ENCODE results near the gene ANGPTL2.

The ANGPTL2 gene

DNA sequence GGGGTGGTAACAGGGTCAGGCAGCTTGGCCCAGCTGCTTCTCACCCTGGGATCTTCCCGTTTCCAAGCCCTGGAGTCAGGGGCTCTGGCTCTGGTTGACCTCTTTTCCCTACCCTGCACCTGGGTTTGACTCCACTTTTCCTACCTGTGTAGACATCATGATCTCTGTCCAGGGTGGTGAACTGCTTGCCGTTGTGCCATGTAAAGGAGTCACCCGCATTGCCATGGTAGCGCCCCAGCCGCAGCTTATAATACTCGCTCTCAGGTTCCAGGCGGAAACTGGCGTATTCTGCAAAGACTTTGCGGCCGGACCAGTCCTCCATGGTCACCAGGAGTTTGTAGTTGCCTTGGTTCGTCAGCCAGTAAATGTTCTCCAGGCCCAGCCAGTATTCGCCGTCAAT is 30.9 kb downstream of the ANGPTL2 start:
- DNase-seq, result no peak

DNA sequence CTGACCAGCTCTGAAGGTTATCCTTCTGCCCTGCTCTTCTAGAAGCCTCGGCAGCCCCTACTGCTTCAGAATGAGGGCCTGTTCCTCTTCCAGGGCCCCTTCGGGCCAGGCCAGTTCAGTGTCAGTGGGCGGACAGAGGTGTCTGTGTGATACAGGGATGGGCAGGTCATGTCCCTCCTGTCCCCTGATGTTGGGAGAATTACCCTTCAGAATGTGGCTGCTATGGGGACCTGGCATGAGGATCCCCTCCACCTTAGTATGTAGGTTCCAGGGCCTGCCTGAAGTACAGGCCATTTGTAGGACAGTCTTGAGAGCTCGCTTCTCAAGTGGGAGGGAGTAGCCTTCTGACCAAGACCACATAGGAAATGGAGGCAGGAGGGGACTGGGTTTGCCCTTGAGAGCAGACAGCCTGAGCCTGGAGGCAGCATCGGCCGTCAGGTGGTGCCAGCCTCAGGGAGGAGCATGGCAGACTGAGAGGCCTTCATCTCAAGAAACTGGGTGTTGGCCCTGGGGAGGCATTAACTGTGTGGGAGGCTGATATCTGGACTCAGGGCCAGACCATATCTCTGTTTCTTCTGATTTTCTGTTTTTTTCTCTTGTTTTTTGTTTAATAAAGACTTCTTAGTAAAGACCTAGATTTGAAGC is 32.0 kb downstream of the ANGPTL2 start:
- DNase-seq, result no peak

DNA sequence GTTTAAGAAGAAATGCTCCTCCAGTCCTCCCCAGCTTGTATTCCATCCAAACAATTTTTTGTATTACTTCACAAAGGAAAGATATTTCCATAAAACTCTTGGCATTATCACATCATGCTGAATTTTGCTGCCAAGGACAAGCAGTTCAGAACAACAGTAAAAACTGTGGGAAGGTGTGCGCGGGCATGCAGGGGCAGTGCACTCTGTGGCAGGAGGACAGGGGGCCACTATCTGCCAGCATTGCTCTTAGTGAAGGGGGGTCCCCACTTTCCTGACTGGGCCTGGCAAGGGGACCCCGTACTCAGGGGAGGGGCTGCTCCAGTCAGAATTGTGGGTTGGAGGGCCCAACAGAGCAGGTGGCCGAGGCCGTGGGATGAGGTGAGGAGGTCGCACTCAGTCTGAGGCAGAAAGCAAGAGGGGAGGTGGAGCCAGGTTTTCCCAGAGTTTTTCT is 32.8 kb downstream of the ANGPTL2 start:
- no peak for DNase-seq

DNA sequence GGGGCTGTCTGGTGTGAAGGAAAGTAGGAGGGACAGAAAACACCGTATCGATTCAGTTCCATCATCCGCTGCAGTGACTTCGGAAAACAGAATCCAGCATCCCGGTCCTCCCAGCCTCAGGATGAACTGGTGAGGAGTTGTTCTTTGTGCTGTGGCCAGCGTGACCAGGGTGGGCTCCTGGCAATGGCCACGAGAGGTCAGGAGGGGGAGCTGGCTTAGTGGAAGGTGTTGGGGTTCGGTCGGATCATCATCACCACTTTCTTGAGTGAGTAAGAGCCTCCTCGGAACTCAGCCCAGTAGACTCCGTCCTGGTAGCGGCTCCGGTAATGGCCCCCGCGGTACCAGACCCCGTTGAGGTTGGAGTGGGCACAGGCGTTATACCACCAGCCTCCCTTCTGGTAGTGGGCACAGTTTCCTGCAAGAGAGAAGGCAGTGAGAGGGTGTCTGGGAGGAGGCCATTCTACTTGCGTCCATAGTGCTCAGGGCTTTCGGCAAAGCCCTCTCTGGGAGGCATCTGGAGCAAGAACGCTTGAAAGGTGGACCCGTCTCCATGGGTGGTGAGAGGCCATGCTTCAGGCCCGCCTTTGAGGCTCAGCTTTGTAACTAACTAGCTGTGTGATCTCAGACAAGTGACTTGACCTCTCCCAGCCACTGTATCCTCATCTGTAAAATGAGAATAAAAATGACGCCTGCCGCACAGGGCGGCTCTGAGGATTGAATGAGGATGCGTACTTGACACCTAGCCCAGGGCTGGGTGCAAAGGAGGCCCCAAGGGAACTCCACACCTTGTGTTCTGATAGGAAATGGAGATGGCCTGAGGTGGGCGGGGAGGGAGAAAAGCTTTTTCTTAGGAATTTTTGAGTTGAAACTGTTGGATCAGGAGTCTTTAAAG is 33.5 kb downstream of the ANGPTL2 start:
- DNase-seq, result no peak

DNA sequence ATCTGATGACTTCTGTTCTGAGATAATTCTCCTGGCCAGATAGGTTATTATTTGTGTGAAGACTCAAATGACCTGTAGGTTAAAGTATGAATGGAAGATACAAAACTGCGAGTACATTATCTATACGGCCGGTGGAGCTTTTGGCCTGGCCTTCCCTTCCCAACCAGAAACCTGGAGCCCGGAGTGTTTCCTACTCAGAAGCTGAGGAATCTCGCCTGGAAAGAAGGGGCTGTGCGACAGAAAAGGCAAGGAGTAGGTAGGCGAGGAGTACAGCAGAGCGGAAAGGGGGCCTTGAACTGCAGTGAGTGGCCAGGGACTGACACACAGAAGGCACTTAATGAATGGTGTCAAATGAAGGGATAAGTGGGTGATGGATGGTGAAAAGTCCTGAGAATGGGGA is 34.6 kb downstream of the ANGPTL2 start:
- no peak for DNase-seq

DNA sequence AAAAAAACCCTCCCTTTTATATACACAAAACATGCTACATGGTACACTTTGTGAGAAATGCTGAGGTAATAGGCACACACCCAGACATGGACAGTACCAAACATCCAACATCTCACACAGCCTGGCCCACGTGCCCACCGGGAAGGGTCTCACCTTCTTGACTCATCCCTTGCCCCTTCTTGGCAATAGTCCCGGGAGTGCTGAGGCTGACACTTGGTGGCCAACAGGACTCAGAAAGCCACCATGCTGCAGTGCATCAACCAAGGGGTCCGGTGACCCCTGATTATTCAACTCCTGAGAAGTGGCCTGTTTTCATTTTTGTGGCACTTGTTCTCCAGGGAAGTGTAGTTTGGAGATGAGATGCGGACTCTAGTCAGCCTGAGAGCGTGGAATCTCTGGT is 35.0 kb downstream of the ANGPTL2 start:
- DNase-seq, result no peak

DNA sequence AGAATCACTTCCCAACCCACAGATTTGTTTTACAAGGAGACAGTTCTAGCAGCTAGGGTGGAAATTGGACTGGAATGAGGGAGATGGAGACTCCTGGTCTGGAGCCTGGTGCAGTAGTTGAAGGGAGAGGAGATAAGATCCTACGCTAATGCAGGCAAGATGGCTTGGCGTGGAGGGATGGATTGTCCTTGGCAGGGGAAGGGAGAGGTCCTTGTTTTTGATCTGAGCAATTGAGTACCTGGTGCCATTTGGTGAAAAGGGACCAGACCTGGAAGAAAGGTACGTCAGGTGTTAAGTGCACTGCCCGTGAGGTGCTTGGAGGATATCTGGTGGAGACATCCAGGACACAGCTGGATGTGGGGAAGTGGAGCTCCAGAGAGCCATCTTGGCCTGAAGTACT is 35.7 kb downstream of the ANGPTL2 start:
- DNase-seq, result no peak

DNA sequence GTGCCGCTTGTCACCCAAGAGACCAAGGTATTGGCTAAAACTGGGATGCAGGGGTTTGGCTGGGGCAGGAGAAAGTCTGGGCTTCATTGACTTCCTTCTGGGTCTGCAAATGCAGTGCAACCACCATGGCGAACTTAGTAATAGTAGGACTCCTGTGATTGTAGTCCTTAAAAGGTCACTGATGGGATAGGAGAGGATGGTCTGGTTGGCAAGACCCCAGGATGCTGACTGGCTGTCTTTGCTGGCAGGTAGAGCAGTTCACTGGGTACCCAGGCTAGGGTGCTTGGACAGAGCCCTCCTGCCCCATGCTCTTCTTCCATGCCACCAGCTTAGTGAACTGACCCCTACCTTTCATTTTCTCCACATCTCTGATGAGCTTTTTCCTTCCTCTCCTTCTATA is 37.2 kb downstream of the ANGPTL2 start:
- no peak for DNase-seq

DNA sequence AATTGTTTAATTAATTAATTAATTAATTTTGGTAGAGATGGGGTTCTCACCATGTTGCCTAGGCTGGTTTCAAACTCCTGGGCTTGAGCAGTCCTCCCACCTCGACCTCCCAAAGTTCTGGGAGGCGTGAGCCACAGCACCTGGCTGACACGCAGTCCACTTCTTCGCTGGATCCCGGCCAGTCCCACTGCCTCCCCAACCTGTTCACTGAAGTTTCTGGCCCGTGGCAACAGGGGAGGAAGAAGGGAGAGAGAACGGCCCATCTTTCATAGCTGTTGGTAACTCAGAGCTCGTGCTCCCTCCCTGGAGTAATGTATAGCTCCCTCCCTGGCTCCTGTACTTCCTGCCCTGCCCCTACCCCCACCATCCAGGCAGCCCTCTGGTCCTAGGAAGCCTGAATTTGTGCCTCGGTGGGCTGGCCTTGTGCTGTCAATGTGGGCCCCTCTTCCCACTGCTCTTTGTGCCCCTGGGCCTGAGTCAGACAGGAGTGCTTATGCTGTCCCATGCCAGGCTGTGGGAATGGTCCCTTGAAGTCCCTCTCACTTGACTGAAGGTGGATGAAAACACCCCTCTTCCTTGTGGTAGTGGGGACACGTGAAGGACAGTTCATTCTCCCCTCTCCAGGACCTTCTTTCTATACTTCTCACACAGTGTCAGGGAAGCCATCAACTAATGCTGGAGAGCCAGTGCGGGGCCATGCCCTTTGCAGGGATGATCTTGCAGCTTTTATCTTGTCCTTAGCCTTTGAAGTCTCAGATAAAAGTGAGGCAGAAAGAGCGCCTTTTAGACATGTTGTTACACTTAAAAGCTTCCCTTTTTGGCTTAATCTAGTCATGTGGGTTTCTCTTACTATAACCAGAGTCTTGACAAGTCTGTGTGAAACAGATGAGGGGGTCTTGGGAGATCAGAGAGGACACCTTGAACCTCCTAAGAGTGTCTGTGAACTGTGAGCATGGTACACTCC is 38.1 kb downstream of the ANGPTL2 start:
- DNase-seq, result no peak

DNA sequence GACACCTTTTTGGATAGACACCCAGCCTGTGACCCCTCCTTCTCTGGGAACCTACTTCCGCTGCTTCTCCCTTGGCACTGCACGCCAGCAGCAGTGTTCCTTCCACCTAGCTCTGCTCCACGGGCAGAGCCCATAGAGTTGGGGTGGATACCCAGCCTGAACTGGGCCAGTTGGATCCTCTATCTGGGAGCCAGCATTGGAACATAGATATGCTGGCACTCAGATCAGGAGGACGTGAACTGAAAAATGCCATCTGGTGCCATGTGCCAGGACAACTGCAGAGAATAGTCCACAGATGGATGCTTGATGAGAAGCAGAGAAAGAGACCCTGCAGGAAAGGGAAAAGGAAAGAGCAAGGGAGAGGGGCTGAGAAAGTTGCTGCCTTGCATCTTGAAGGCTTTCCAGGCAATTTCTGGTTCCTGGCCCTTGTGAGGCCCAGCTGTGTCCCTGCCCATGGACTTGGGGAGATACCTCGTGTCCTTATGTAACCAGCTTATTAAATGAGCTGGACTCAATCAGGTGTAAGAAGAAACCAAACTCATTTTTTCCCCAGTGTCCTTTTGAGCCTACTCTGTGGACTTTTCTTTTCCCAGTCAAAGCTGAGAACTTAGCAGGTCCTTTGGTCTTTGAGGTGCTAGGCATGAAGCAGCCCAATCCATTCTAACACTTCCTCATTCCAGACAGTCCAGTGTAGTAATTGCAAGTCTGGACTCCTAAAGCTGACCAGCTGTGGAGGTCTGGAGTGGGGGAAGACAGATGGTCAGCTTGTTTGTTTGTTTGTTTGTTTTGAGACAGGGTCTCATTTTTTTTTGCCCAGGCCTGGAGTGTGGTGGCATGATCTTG is 39.1 kb downstream of the ANGPTL2 start:
- DNase-seq, result no peak

DNA sequence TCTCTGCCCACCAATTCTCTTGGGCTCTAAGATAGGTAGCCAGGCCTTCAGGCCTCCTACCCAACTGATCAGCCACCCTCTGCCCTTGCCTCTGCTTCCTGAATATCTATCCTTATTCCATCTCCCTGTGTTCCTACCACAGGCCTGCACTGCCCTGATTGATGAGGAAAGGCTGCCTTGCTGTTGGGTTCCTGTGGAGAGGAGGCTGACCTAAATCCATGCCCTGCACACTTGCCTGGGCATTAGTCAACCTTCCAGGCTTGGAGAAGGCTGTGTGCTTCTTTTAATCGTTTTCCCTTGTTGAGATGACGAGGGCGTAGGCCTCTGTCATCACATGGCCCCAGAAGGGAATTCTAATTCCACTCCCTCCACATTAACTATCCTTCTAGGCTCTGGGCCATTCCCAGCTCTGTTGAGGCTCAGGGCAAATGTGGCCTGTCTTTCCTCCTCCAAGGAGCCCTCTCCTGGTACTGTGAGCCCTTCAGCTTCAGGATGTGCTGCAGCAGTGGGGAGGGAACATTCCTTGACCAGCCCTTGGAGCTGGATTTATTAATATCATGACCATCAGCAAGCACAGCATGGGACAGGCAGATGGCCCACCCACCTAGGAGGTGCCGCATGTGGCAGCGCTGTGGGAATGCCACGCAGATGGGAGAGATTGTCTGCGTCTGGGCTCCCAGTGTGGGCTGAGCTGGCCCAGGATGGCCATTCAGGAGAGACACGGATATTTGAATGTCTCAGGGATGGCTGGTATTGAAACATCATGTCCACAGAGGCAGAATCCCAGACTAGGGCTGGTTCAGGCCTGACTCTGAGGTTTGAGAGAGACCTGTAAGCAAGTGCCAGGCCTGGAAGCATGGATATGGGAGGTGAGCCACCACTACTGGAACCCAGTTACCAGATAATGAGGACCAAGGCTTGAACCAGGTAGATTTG is 40.9 kb downstream of the ANGPTL2 start:
- DNase-seq, result no peak

DNA sequence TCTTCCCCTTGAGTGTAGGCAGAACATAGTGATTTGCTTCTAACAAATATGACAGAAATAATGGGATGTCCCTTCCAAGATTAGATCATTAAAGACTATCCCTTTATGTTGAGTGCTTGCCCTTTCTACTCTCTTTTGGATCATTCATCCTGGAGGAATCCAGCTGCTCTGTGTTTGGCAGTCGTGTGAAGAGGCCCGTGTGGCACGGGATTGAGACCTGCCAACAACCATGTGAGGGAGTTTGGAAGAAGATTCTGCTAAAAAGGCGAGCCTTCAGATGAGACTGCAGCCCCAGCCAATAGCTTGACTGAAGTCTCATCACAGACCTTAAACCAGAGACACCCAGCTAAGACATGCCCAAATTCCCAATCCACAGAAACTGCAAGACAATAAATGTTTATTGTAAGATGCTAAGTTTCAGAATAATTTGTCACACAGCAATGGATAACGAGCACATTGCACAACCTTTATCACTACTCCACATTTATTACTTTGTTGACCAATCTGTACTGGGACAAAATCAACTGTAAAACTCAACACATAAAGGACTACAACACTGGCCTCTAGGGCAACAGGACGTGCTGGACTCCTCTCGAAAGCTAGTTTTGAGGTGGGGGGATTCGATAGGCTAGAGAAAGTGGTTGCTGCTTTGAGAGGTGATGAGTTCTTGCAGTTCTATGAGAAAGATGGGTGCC is 42.8 kb downstream of the ANGPTL2 start:
- no peak for DNase-seq

DNA sequence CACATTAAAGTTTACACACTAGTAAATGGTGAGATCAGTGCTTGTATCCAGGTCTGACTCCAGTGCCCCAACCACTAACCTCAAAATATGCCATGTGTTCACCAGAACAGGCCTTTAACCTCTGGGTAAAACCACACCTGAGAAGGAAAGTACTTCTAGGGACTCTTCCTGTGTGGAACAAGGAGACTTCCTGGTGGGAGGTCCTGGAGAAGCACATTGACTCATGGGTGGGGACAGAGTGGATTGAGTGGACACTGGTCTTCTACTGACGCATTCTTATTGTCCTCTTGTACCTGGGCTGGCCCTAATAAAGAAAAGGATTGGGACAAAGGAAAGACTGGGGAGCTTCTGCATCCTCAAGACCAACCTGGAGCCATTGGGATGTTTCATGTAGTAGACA is 43.4 kb downstream of the ANGPTL2 start:
- DNase-seq, result no peak

DNA sequence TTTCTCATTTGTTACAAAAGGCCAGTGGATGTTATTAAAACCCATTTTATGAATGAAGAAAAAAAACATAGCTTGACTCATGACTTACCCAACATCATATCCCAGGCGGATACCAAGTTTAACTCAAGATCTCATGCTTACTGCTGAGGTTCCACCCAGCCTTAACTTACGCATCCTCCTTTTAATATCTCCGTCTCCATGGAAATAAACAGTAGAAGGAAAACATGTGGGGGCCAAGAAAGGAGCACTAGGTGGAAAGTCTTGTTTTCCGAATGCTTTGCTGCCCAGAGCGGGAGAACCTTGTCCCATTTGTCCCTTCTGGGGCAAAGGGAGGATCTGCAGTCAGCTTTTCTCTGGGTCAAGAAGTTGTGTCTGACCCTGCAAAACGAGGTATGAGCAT is 44.1 kb downstream of the ANGPTL2 start:
- no peak for DNase-seq

DNA sequence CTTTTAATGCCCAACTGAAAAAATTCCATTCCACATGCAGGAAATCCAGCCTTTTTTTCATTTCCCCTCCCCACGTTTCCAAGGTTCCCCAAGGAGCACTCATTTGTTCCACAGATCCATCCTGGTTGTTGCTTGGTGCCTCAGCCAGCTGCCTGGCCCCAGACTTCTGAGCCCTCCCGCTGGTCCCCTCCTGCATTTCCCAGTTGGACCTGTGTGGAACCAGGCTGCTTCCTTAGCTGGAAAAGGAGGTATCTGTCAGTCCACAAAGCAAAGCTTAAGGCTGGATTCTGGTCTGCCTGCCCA is 44.8 kb downstream of the ANGPTL2 start:
- no peak for DNase-seq

DNA sequence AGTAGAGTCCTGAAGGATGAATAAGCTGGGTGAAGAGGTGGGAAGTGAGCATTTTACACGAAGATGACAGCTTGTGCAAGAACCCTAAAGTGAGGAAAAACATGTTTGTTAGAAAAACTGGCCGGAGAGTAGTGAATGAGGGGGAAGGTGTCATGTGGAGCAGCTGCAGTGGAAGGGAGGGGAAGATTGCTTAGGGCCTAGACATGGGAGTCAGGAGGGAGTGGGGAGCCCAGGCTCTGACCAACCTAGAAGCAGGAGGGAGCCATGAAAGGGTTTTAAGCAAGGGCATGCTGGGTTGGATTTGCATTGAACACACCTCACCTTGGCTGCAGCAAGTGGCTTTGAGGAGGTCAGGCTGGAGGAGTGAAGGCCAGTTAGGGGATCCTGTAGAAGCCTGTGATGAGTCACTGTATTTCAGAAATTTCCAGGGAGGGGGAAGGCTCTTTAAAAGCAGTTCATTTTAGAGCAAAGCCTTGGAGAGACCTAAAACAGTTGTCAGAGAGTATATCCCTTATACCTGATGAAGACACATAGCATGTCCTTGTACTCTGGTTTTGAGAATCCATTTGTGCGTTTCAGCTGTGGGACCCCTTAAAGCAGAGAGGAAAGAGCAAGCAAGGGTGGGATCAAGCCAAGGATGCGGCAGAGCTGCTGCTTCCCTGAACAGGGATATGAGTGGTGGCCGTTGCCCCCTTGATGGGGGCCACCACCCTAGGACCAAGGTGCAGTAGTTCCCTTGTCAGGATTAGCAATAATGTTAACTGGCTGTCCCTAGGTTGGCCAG is 45.4 kb downstream of the ANGPTL2 start:
- DNase-seq, result no peak

DNA sequence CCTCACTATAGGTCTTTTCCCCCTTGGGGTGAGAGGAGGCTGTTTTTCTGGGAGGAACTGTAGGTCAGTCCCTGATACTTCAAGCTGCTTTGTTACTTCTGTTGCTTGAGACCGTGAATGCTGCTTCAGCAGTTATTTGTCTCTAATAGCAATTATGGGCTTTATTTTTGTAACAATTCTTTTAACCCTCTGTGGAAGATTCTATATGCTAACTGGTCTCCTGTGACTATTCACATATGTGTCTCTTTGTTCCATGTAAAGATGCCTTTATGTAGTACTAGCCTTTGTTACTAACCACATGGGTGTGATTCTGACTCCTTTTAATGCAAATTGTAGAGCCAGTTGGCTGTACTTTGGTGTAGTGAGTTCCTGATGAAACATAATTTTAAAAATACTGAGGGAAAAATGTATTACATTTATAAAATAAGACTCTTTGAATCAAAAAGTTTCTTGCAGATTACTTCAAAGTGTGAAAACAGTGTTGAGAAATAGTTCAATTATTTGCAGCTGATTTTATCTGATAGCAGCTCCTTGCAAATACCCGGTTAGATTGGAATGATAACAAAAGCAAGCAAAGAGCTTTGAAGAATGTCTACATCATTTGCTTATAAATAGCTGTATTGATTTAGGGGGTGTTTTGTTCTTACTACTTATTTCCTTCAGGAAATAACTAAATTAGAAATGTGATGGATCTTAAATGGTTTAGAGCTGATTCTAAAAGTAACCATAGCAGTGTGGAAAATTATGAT is 46.6 kb downstream of the ANGPTL2 start:
- DNase-seq, result no peak

DNA sequence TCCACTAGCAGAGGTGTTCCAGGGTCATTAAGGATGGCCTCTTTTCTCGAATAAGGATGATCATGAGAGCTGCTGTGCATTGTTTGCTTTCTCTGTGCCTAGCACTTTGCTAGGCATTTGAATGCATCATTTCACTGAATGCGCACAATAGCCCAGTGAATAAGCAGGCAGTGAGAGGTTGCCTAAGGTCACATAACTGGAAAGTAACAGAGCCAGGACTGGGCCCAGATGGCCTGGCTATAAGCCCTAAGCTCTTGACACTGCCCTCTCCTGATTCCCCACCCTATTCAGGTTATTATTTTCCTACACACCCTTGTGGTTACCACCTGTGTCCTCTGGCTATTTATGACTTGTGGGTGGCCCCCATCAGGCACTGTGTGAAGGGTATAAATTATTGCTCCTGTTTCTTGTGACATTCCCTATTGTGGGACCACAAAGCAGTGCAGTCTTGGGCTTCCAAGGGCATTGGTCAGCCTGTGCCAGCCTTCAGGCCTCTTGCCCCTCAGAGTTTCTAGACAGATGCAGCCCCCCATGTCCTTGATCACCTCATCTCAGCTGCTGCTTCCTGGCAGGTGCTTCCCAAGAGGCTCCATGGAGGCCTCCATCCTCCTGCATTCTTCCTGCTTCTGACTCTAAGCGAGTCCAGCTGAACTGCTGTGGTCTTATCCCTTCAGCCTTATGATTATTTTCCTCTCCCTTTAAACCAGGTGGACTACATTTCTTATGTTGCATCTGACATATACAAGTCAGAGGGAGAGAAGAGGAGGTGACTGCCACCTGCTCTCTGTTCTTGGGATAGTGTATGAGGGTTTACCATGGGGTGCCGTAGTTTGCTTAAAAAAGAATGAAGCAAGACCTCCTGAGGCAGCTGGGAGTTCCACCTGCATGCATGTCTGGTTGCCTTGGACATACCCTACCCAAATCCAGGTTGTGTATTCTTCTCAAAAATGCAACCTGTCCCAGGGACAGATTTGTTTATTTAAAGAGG is 47.6 kb downstream of the ANGPTL2 start:
- no peak for DNase-seq
